Lung (tissue), 12 donors: ENCODE results near the gene PRKAR1B. TPM values are rescaled to one million over a fixed set of nuclear protein-coding genes. Genes with fewer than 3 reads are reported as not detected.

Experiments used
- ATAC-seq: fragments of 200-7000 bp; cut with Tn5 transposase; one replicate; pipeline ENCODE4 v1.9.1; 2020; ENCODE audit warnings: moderate number of reproducible peaks; ENCODE audit not compliant: insufficient read depth, low FRiP score
- DNase-seq, 3 donors: peaks; one replicate each; pipeline ENCODE4 v3.0.0-alpha.2; 2013 to 2017
- H3K27ac ChIP-seq, 2 donors: one replicate each; pipeline ENCODE4 v1.5.1; 2013; ENCODE audit warnings: mild to moderate bottlenecking in 2 of 2, moderate library complexity in 2 of 2, control low read depth in 1 of 2, inconsistent platforms in 1 of 2, low read depth in 1 of 2, low read length in 1 of 2
- H3K27me3 ChIP-seq, 3 donors: one replicate each; pipeline ENCODE4 v1.5.1; 2013; ENCODE audit warnings: low read length in 2 of 3; ENCODE audit not compliant: control insufficient read depth in 3 of 3, insufficient read depth in 3 of 3
- H3K36me3 ChIP-seq, 4 donors: one replicate each; pipeline ENCODE4 v1.5.1; 2013; ENCODE audit warnings: low read length in 4 of 4, mild to moderate bottlenecking in 1 of 4, moderate library complexity in 1 of 4; ENCODE audit not compliant: control insufficient read depth in 4 of 4, insufficient read depth in 4 of 4
- H3K4me1 ChIP-seq, 5 donors: one replicate each; pipeline ENCODE4 v1.5.1; 2013; ENCODE audit warnings: low read length in 5 of 5, mild to moderate bottlenecking in 2 of 5, moderate library complexity in 1 of 5; ENCODE audit not compliant: control insufficient read depth in 5 of 5, insufficient read depth in 5 of 5
- H3K4me3 ChIP-seq: one replicate; pipeline ENCODE4 v1.5.1; 2013; ENCODE audit warnings: mild to moderate bottlenecking, control low read depth, moderate library complexity
- H3K9ac ChIP-seq, 2 donors: one replicate each; pipeline ENCODE4 v1.5.1; 2013; ENCODE audit warnings: low read length in 2 of 2, control low read depth in 1 of 2; ENCODE audit not compliant: insufficient read depth in 1 of 2
- H3K9me3 ChIP-seq, 4 donors: one replicate each; pipeline ENCODE4 v1.5.1; 2013; ENCODE audit warnings: low read length in 3 of 4, mild to moderate bottlenecking in 1 of 4, moderate library complexity in 1 of 4; ENCODE audit not compliant: control insufficient read depth in 4 of 4, insufficient read depth in 3 of 4
- WGBS, 2 donors: extraction: QIAGEN DNeasy Blood & Tissue Kit; methylation state at CpG; one replicate each; pipeline ENCODE4 v1.1.7; 2013; 5-methylcytosine and 5-hydroxymethylcytosine counted together
- polyA plus RNA-seq, 2 donors: library from polyadenylated mRNA; stranded (reverse); fragments of 200-250 nt; gene quantifications; one replicate each; pipeline ENCODE4 v1.2.1, GENCODE V29; 2013
- total RNA-seq, 2 donors: library from RNA; depleted of rRNA in 1 of 2; stranded (reverse); fragments of >200 nt in 1 of 2; gene quantifications; one replicate each; pipeline ENCODE4 v1.2.1, GENCODE V29; 2014 to 2021
- TF ChIP-seq, protein P1 (sequence below): IDR thresholded peaks from 2 replicates; pipeline ENCODE4 v1.5.1; 2012; ENCODE audit warnings: mild to moderate bottlenecking; ENCODE audit errors: control extremely low read depth, extremely low read depth
- donor health status: control.
- donor health status: control.
- donor health status: Bipolar disorder and iron deficiency.
- donor health status: healthy.
- donor health status: DM: yes; HTN: yes; CAD: no.

Gene PRKAR1B
- total and polyA plus RNA-seq, 4 donors = 11.3 to 32.0 (median 16.3) TPM

DNA sequence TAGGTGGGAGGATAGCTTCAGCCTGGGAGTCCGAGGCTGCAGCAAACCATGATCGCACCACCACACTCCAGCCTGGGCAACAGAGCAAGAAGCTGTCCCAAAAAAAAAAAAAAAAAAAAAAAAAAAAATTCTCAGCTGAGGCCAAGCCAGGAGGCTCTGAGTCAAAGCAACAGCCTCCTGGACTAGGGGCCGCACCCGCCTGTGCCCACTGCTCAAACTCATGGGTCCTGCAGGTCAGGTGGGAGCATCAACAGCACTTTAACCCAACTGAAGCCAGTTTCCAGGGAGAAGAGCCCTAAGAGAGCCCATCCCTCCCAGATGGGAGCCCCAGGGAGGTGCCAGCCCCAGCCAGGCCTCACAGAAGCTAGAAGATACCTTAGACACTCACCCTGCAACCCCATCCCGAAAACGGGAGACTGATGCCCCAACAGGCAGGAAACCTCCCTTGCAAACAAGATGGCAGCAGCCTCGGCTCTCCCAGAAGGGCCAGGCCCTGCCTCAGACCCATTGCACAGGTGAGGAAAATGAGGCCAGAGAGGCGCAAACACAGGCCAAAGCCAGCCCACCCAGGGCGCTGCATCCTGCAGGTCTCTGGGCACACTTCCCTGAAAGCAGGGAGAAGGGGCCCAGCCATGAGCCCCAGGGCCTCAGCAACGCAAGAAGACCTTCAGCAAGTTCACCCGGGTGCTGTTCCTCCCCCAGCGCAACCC is 218.5 kb downstream of the PRKAR1B start:
- no peaks in the 10 kb centered on the region for H3K9me3 ChIP-seq
- H3K4me3 ChIP-seq = no peak overlapping the region
- 94 to 96% methylated on average over 12 of the region's 12 CpGs for WGBS, 2 donors
- ATAC-seq = no peak
- no peak overlapping the region for H3K27ac ChIP-seq
- TF ChIP-seq, protein P1, sequence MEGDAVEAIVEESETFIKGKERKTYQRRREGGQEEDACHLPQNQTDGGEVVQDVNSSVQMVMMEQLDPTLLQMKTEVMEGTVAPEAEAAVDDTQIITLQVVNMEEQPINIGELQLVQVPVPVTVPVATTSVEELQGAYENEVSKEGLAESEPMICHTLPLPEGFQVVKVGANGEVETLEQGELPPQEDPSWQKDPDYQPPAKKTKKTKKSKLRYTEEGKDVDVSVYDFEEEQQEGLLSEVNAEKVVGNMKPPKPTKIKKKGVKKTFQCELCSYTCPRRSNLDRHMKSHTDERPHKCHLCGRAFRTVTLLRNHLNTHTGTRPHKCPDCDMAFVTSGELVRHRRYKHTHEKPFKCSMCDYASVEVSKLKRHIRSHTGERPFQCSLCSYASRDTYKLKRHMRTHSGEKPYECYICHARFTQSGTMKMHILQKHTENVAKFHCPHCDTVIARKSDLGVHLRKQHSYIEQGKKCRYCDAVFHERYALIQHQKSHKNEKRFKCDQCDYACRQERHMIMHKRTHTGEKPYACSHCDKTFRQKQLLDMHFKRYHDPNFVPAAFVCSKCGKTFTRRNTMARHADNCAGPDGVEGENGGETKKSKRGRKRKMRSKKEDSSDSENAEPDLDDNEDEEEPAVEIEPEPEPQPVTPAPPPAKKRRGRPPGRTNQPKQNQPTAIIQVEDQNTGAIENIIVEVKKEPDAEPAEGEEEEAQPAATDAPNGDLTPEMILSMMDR = no peak
- no peak for DNase-seq
- peaks cover 0 to 20% (median 11%) of the 10 kb centered on the region in 5 donors for H3K4me1 ChIP-seq
- H3K36me3 ChIP-seq = peaks cover 0 to 42% (median 0%) of the 10 kb centered on the region in 4 donors
- no peak overlapping the region for H3K9ac ChIP-seq
- H3K27me3 ChIP-seq = no peaks in the 10 kb centered on the region

DNA sequence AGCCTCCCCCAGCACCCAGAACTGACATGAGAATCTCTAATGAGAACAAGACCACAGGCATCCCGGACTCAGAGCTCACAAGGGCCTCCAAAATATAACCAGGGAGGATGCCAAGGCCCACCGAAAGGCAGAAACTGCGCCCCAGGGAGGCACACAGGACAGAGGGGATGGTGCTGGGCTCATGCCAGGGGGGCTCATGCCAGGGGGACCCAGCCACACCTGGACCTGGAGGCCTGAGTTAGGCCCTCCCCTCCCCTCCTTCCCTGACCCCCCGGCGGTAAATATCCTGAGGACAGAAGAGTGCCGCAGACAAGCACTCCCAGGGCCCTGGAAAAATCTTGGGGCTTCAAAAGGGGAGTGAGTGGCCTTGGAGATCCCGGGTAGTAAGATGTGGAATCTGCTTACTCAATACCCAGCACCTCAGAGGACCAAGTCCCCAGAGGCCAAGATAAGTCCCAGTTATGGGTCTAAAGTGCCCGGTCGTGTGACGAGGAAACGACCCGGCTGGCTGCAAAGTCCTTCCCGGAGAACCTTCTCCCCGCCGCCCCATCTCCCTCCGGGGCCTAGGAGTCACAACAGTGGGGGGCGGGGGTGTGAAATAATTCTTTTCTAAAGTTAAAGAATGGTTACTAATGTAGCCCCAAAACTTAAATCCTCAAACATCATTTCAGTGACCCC is 219.3 kb downstream of the PRKAR1B start:
- WGBS, 2 donors = 87 to 93% methylated on average over 17 of the region's 17 CpGs
- TF ChIP-seq, protein P1 = no peak
- Histone ChIP-seq H3K36me3 (peaks cover 0 to 42% (median 0%) of the 10 kb centered on the region in 4 donors), H3K9me3 (no peaks in the 10 kb centered on the region), H3K4me3 (no peak overlapping the region), H3K27me3 (no peaks in the 10 kb centered on the region), H3K27ac (no peak overlapping the region), H3K9ac (no peak overlapping the region), H3K4me1 (peaks cover 0 to 27% (median 11%) of the 10 kb centered on the region in 5 donors)
- DNase-seq (no peak), ATAC-seq (no peak)

DNA sequence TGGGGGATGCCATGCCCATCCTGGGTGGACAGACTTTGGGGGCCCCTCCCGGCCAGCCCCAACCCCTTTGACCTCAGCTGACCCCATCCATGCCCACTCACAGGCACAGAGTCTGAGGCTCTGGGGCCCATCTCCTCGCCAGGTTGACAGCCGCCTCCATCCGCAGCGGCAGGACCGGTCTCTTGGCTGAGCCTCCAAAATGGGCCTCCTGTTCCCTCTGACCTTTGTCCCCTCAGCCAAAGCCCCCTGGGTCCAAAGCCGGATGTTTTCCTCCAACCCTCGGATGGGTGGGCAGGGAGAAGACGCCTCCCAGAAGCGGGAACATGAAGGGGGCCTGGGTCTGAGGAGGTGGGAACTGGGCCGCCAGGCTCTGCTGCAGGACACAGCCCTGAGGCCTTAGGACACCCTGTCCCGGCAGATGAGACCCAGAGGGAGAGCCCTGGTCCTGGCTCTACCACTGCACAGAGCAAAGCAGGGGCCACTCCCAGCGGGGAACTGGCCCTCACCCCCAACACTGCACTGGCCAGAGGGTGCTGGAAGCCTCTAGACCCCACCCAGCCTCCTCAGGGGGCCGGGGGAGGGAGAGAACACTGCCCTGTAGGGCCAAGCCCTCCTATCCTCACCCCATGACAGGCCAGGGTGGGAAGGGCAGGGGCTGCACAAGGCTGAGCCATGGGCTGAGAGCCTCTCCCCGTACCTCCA is 220.0 kb downstream of the PRKAR1B start:
- Histone ChIP-seq H3K9ac (no peak overlapping the region), H3K36me3 (peaks cover 0 to 38% (median 0%) of the 10 kb centered on the region in 4 donors), H3K27me3 (no peaks in the 10 kb centered on the region), H3K27ac (no peak overlapping the region), H3K4me3 (no peak overlapping the region), H3K9me3 (no peaks in the 10 kb centered on the region), H3K4me1 (peaks cover 0 to 33% (median 6%) of the 10 kb centered on the region in 5 donors)
- no peak for ATAC-seq
- DNase-seq = no peak
- WGBS, 2 donors = 90 to 93% methylated on average over 15 of the region's 15 CpGs
- TF ChIP-seq, protein P1 = no peak
